Measurements from ENCODE around the gene PADI1.

The PADI1 gene

GRCh38 chr1:17197696-17198095 lies 7.2 kb upstream of the PADI1 start:
- no peak for DNase-seq

- DNase-seq = no peak
Observed at GRCh38 chr1:17198476-17199258, 6.3 kb upstream of the PADI1 start.

GRCh38 chr1:17199267-17200044 lies 5.5 kb upstream of the PADI1 start:
- no peak for DNase-seq

DNA sequence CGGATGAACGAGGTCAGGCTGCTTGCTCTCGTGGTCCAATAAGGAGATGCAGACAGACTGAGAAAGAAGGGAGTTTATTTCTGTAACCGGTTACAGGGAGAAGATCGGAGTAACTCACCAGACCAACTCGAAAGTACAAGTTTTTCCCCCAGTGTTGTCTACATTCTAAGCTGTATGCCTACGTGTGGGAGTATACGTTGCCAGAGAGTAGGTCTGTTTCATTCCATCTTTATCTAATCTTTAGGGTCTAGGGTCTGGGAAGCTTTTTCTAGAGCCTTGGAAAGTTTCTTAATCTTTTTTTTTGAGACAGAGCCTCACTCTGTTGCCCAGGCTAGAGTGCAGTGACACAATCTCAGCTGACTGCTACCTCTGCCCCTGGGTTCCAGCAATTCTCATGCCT lies 4.7 kb upstream of the PADI1 start:
- DNase-seq = peak; percentile 39

DNA sequence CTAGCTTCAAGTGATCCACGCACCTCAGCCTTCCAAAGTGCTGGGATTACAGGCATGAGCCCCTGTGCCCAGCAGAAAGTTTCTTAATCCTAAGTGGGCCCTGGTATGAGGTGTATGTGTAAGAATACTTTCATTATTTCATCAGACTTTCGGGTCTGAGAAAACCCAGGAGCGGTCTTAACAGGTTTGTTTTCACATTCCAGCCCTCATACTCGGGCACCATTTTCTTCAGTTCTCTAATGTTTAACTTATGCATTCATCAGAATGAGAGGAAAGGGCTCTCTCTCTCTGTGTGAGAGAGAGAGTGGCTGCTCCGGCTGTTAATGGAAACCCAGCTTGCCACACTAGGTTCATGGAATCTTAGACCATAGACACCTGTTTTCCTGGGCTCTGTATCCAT lies 4.2 kb upstream of the PADI1 start:
- DNase-seq = no peak

DNA sequence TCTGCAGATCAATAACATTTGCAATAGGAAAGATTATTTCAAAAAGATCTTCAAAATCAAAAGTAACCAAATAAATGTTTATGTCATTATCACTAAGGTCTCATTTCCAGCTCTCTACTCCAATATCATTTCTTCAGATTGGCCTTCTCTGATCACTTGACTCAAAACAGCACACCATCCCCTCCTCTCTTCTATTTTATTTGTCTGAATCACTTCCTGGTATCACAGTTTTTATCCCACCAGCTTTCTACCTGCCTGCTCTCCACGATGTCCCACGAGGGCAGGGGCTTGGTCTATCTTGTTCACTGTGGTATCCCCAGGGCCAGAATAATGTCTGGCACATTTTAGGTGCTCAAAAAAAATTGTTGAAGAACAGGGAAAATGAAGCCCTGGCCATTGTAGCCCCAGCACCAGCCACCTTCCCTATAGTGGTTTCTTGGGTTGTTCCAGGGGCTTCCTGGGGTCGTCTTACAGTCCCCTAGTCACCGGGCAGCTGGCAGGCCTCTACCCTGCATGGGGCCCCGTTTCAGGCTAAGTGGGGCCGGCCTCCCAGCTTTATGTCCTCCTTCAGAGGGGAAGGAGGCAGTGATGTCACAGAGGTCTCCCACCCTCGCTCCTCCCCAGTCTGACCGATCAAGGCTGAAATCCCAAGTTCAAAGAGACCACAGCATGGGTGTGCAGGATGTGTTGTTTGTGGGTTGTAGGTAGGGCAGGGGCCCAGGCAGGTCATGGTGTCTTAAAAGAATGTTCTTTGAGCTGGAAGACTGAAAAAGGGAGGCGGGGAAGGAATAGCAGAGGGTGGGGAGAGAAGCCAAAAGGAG lies 3.5 kb upstream of the PADI1 start:
- DNase-seq = no peak

- DNase-seq = no peak
Observed at GRCh38 chr1:17205652-17206051, 724 bp downstream of the PADI1 start.

- DNase-seq = no peak
Observed at GRCh38 chr1:17206196-17206595, 1.3 kb downstream of the PADI1 start.

- no peak for DNase-seq
Observed at GRCh38 chr1:17207046-17207445, 2.1 kb downstream of the PADI1 start.

DNA sequence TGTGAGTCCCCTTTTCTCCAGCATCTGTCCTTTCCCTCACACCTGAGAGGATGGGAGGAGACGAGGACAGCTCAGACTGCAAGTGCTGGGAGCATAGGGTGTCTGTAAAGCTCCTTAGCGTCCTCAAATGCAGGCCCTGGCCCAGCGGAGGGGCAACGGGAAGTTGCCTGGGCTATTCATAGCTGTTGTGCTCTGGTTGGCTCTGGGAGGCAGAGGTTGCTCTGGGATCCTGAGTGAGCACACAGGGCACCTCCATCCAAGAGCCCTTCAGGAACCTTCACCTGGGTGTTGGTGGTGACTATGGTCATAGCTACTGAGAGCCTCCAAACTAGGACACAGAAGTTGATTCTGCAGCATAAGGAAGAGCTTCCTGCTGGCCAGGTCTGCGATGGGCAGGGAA lies 2.6 kb downstream of the PADI1 start:
- DNase-seq = no peak

- DNase-seq = peak; percentile 88
Observed at GRCh38 chr1:17207966-17208418, 3.1 kb downstream of the PADI1 start.

DNA sequence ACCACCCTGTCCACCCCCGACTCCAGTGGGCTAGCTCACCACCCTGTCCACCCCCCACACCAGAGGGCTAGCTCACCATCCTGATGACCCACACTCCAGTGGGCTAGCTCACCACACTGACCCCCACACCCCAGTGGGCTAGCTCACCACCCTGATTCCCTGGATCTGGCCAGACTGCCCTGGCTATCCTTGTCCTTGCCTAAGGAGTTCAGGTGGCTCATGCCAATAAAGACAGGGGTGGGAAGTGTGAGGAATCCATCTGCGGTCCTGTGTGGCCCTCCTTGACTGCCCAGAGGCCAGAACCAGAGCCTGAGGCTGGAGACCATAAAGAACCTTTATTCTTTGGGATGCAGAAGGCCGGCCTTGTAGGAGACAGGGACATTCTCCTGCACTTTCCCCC lies 3.6 kb downstream of the PADI1 start:
- no peak for DNase-seq

GRCh38 chr1:17209430-17209829 lies 4.5 kb downstream of the PADI1 start:
- no peak for DNase-seq

DNA sequence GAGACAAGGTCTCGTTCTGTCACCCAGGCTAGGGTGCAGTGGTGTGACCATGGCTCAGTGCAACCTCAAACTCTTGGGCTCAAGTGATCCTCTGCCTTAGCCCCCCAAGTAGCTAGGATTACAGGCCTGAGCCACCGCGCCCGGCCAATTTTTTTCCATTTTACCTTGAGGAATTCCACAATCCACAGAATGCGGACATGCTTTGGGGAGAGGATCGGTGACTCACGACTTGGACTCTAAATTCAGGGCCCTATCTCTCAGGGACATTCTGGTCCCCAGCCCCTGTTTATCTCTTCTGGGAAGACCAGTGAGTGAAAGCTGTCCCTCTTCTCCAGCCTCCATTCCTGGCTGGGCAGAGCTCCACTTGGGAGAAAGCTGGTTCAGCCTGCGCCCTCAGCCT lies 5.2 kb downstream of the PADI1 start:
- DNase-seq = no peak

GRCh38 chr1:17211377-17211776 lies 6.4 kb downstream of the PADI1 start:
- DNase-seq = no peak

- no peak for DNase-seq
Observed at GRCh38 chr1:17212009-17212408, 7.1 kb downstream of the PADI1 start.

GRCh38 chr1:17212487-17213121 lies 7.7 kb downstream of the PADI1 start:
- no peak for DNase-seq

DNA sequence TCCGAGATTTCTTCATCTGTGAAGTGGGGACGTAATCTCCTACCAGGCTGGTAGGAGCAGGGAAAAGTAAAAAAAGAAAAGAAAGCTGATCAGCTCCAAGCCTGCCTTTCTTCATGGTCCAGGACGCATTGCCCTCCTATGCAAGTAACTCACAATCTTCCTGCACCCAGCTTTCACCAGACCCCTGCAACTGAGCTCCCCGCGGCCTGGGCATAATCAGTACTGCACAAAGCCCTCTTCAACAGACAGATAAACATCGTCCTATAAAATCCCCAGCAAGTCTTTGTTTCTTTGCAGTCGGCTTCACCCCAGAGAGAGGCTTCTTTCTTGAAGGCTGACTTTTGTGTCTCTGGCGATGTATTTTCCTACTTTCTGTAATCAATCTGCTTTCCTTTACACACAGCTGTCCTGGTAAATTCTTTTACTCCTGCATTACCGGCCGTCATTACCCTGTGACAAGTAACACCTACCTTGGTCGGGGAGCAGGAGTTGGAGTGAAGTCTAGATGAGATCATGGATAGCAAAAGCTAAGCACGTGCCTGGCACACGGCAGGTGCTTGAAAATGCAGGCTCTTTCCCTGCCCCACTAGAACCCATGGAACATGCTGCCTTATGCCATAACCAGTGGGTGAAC lies 8.3 kb downstream of the PADI1 start:
- DNase-seq = no peak

- no peak for DNase-seq
Observed at GRCh38 chr1:17213782-17214148, 8.8 kb downstream of the PADI1 start.

DNA sequence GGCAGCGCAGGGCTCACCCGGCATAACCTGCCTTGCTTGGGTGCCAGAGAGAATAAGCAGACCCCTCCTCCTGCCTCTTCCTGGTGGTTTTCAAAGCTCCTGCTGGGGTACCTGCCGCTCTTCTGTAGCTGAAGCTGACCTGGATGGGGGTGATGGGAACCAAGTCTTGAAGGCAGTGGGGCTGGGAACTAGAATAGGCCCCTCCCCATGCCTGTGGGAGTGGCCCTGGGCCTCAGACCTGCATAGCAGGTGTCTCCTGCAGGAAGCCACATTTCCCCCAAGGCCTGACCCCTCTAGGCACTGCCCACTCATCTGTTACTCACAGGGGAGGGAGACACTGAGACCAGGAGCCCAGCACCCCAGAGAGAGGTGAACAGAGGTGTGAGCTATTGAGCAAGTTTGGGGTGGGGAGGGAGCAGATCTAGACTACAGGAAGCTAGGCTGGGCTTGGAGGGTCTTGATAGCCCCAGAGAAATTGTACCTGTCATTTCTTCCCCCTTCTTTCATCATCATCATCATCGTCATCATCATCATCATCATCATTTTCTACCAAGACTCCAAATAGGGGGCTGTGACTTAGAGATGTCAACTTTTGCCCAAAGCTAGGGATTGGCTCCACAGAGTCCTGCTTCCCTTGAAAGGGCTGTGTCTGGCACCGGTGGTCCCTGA lies 10.1 kb downstream of the PADI1 start:
- DNase-seq = peak; percentile 32

DNA sequence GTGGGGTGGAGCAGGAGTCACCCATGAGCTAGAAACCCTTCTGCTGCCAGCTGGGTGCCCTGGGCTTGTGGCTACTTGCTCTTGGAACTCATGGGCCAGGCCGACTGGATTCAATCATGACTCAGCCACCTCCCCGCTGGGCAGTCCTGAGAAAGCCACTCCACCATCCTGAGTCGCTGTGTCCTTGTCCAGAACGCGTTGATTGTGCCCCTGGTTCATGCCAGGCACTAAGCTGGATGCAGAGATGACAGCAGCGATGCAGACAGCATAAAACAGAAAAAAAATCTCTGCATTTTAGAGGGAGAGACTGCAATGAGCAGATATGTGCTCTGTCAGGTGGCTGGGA lies 10.6 kb downstream of the PADI1 start:
- no peak for DNase-seq

GRCh38 chr1:17216078-17216477 lies 11.2 kb downstream of the PADI1 start:
- DNase-seq = no peak
